ENCODE results near the gene UBE2R2.

UBE2R2 gene

GRCh38 chr9:33908749-33909148 lies 91.8 kb downstream of the UBE2R2 start:
- Histone ChIP-seq H3K27me3 (no peaks in the 10 kb centered on the region), H3K4me1 (no peaks in the 10 kb centered on the region), H3K9me3 (no peaks in the 10 kb centered on the region), H3K4me3 (ENCODE audit: low read depth, low read length) (no peak overlapping the region), H3K36me3 (peaks cover 27% of the 10 kb centered on the region)
- no peak for DNase-seq
- no peak for TF ChIP-seq CTCF (IDR thresholded peaks at IDR 0.05; ENCODE audit: low read depth, low read length)

GRCh38 chr9:33913541-33913940 lies 96.6 kb downstream of the UBE2R2 start:
- Histone ChIP-seq H3K4me3 (ENCODE audit: low read depth, low read length) (no peak overlapping the region), H3K4me1 (no peaks in the 10 kb centered on the region), H3K36me3 (peaks cover 58% of the 10 kb centered on the region), H3K27me3 (no peaks in the 10 kb centered on the region), H3K9me3 (no peaks in the 10 kb centered on the region)
- TF ChIP-seq CTCF (IDR thresholded peaks at IDR 0.05; ENCODE audit: low read depth, low read length): no peak
- DNase-seq: no peak

GRCh38 chr9:33914887-33915628 lies 98.1 kb downstream of the UBE2R2 start:
- Histone ChIP-seq H3K4me3 (ENCODE audit: low read depth, low read length) (no peak overlapping the region), H3K9me3 (no peaks in the 10 kb centered on the region), H3K4me1 (no peaks in the 10 kb centered on the region), H3K27me3 (no peaks in the 10 kb centered on the region), H3K36me3 (peaks cover 68% of the 10 kb centered on the region)
- no peak for DNase-seq
- no peak for TF ChIP-seq CTCF (IDR thresholded peaks at IDR 0.05; ENCODE audit: low read depth, low read length)

- no peak overlapping the region for H3K4me3 ChIP-seq (ENCODE audit: low read depth, low read length)
- no peaks in the 10 kb centered on the region for H3K4me1 ChIP-seq
- no peaks in the 10 kb centered on the region; the same call in 1 of the 2 replicates for H3K9me3 ChIP-seq
- H3K27me3 ChIP-seq: no peaks in the 10 kb centered on the region
- no peak for DNase-seq
- no peak for TF ChIP-seq CTCF (IDR thresholded peaks at IDR 0.05; ENCODE audit: low read depth, low read length)
- peaks cover 87% of the 10 kb centered on the region for H3K36me3 ChIP-seq
Observed at GRCh38 chr9:33917036-33917435, 100.1 kb downstream of the UBE2R2 start.

- no peaks in the 10 kb centered on the region; the same call in 1 of the 2 replicates for H3K9me3 ChIP-seq
- no peak overlapping the region for H3K4me3 ChIP-seq (ENCODE audit: low read depth, low read length)
- H3K4me1 ChIP-seq: no peaks in the 10 kb centered on the region
- peaks cover 89% of the 10 kb centered on the region for H3K36me3 ChIP-seq
- no peak for DNase-seq
- no peaks in the 10 kb centered on the region for H3K27me3 ChIP-seq
- no peak for TF ChIP-seq CTCF (IDR thresholded peaks at IDR 0.05; ENCODE audit: low read depth, low read length)
Observed at GRCh38 chr9:33919276-33919897, 102.4 kb downstream of the UBE2R2 start.

Data from BE2C (cell line).